Fibroblast of pulmonary artery (primary cell): Measurements from ENCODE around the gene GSG1.
A peak's percentile ranks its signal among the peaks of the same experiment; 100 is the strongest.
"Not testable (repeated sequence)": the region's sequence is repeated elsewhere in the genome, so short reads cannot be mapped to it uniquely, and the experiment has no call there.

Source experiments
- DNase-seq: peaks from one replicate; pipeline ENCODE4 v3.0.0-alpha.2; 2010; ENCODE audit warnings: low read depth
- H3K4me3 ChIP-seq: replicated peaks from 2 replicates; pipeline ENCODE4 v1.5.1; 2011; ENCODE audit warnings: low read depth, mild to moderate bottlenecking, control low read depth, low read length, moderate library complexity
- CTCF ChIP-seq: IDR thresholded peaks from 2 replicates; pipeline ENCODE4 v1.5.1; 2011; ENCODE audit warnings: mild to moderate bottlenecking, control low read depth, low read length, inconsistent platforms; ENCODE audit errors: missing control alignments

GSG1 gene

GRCh38 chr12:13042666-13043230 is 60.7 kb downstream of the GSG1 start:
- DNase-seq = no peak
- no peak for TF ChIP-seq CTCF

GRCh38 chr12:13041224-13041623 is 62.2 kb downstream of the GSG1 start:
- no peak for DNase-seq
- no peak overlapping the region for H3K4me3 ChIP-seq
- no peak for TF ChIP-seq CTCF

More at GRCh38 chr12:13042666-13043230, 60.7 kb downstream of the GSG1 start:
- H3K4me3 ChIP-seq = no peak overlapping the region

GRCh38 chr12:13039328-13039956 is 64.0 kb downstream of the GSG1 start:
- TF ChIP-seq CTCF = no peak
- no peak overlapping the region for H3K4me3 ChIP-seq
- no peak for DNase-seq

GRCh38 chr12:13038491-13039161 is 64.8 kb downstream of the GSG1 start:
- TF ChIP-seq CTCF = no peak
- no peak overlapping the region for H3K4me3 ChIP-seq
- DNase-seq = peak; percentile 58

- TF ChIP-seq CTCF = no peak
- no peak for DNase-seq
- H3K4me3 ChIP-seq = no peak overlapping the region
Observed at GRCh38 chr12:13036881-13037280, 66.6 kb downstream of the GSG1 start.

- not testable (repeated sequence) for H3K4me3 ChIP-seq, DNase-seq
Observed at GRCh38 chr12:13035335-13035734, 68.1 kb downstream of the GSG1 start.
